GM08714 (cell line): ENCODE results near the gene DCP1B.

ENCODE experiments used
- H3K4me3 ChIP-seq: fragments of 200-500 bp; sonication (Bioruptor generic); 2 replicates; pipeline ENCODE4 v1.5.1; 2014; ENCODE audit warnings: mild to moderate bottlenecking, low read length, inconsistent platforms
- ZNF274 ChIP-seq: IDR thresholded peaks from 2 replicates; pipeline ENCODE4 v1.6.1; 2012; ENCODE audit warnings: mild to moderate bottlenecking, low read depth, low read length

The DCP1B gene

GRCh38 chr12:1918081-1918883 is 86.0 kb downstream of the DCP1B start, which contains the start of gene CACNA2D4:
TSS of gene CACNA2D4 (minus strand) at chr12:1918652. CDS start at chr12:1918473, 179 bp downstream.
- no peak for TF ChIP-seq ZNF274
- H3K4me3 ChIP-seq = no peak within 1 kb of the TSS

GRCh38 chr12:1917172-1918070 is 86.8 kb downstream of the DCP1B start:
- no peak for TF ChIP-seq ZNF274
- H3K4me3 ChIP-seq = no peak overlapping the region

DNA sequence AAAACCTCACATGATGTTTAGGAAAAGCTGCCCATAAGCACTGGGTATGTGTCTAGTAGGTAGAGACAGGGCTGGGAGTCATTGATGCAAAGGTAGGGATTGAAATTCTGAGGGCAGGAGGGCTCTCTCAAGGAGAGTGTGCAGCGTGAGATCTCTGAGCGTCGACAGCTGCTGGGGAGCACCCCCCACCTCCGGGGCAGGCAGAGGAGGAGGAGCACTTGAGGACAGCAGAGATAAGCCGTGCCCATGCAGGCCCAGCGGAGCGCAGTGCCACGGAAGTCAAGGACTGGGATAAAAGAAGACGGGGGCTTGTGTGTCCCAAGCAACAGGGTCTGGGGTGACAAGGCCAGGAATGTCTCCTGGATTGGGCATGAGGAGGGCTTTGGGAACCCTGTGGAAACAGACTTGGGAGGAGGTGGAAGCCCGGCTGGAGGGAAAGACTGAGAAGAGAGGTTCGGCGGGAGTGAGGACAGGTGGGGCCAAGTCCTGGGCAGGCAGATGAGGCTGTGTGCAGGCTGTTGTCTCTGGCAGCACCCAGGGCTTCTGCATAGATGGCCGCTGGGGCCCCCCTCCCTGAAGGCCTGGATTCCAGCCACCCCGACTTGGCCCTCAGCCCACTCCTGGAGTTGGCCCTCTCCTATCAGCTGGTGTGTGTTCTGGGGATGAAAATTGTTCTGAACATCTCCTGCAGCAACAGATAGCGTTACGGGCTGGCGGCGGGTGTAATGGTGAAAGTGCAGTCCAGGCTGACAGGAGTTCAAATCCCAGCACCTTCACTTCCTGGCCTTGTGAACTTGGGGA is 87.7 kb downstream of the DCP1B start:
- no peak for TF ChIP-seq ZNF274
- no peak overlapping the region for H3K4me3 ChIP-seq

DNA sequence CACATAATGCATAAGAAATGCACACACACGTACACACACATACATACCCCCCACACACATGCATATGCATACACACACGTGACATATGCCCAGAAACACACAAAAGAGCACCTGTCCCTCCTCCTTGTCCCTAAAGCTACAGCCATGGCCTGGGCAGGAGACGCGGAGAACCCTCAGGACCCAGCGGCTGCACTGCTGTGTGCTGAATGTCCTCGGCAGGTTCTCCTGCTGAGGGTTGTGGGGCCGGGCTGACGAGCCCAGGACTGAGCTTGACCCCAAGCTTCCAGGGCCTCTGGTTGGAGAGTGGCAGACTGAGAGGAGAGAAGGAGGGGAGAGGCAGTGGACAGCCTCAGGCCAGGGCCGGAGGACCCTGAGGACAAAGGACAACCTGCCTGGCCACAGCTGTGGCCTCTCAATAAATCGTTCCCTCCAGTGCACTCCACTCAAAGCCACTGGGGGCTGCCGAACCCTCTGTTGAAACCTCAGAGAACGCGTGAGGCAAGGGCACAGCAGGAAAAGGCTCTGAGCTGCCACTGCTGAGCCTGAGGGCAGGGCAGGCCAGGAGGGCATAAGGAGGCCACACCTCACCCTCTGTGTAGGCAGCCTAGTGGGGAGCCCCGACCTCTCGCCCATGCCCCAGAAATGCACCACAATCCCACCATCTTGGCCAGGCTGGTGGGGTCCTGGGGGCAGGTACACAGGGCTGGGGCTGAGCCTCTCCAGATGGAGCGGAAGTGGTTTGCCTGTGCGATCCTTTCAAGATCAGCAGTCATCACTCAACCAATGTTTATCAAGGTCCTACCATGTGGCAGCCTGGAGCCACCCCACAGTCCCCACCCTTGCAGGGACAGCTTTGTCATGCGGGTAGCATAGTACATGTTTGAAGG is 88.9 kb downstream of the DCP1B start:
- TF ChIP-seq ZNF274 = no peak
- H3K4me3 ChIP-seq = no peak overlapping the region

GRCh38 chr12:1914114-1914911 is 89.9 kb downstream of the DCP1B start:
- H3K4me3 ChIP-seq = no peak overlapping the region
- no peak for TF ChIP-seq ZNF274

GRCh38 chr12:1913377-1914113 is 90.7 kb downstream of the DCP1B start:
- no peak overlapping the region for H3K4me3 ChIP-seq
- no peak for TF ChIP-seq ZNF274

GRCh38 chr12:1912580-1913376 is 91.5 kb downstream of the DCP1B start:
- no peak overlapping the region for H3K4me3 ChIP-seq
- no peak for TF ChIP-seq ZNF274

DNA sequence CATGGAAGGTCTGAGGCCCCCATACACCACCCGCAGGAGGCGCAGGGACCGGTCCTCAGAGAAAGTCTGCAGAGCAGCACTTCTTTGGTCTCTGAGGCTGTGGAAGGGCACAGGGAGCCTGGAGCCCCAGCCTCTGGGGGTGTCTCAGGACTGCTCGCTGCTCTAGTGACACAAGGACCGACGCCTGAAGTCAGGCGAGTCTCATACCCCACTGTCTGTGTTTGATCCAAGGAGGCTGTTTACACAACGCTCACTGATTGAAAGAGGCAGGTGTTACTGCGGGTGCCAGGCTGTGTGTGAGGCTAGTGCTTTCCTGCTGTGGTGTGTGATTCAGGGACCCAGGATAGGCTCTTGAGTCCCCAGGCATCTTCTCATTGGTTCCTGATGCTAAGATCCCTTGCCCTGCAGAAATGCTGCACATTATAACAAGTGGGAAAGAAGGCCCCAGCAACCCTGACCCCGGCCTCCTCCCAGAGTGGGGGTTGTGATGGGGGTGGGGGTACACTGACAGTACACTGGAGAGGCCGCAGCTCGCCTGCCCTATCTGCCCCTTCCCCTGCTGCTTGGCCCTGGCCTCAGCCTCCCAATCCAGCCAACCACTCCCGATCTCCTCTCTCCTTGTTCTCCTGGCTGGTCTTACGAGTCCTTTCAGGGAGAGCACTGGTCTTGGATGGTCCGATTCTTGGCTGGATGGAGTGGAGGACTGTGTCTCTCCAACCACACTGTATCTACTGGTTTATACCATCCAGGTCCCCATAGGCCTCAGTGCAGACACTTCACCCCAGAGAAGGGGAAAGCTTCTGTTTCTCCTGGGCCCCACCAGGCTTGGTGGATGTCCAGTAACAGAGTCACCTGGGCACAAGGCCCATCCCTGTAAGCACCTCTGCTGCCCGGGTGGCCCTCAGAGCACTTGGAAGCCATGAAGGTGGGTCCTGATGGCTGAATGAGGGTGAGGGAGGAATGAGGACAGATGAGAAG is 92.4 kb downstream of the DCP1B start:
- no peak for TF ChIP-seq ZNF274
- H3K4me3 ChIP-seq = no peak overlapping the region

GRCh38 chr12:1910468-1910867 is 93.8 kb downstream of the DCP1B start:
- no peak for TF ChIP-seq ZNF274
- H3K4me3 ChIP-seq = no peak overlapping the region

DNA sequence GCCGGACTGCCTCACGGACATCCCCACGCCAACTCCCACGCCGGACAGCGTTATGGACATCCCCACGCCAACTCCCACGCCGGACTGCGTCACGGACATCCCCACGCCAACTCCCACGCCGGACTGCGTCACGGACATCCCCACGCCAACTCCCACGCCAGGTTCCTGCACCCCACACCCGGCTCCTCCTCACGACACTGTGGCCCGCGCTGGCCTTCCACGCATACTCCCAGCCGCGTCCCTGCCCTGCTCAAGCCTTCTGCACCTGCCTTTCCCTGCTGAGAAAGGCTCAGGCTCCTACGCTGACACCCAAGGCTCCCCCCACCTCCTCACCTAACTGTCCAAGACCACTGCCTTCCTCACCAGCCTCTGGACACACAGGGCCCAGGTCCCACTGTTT is 95.5 kb downstream of the DCP1B start:
- TF ChIP-seq ZNF274 = no peak
- no peak overlapping the region for H3K4me3 ChIP-seq
